Upper lobe of left lung (tissue), 6 donors: ENCODE results near the gene GLP2R. TPM values are rescaled to one million over a fixed set of nuclear protein-coding genes. Genes with fewer than 3 reads are reported as not detected.
"Not testable (repeated sequence)": the region's sequence is repeated elsewhere in the genome, so short reads cannot be mapped to it uniquely, and the experiment has no call there.

Source experiments
- ATAC-seq, 2 donors: fragments of 200-7000 bp; cut with Tn5 transposase; one replicate each; pipeline ENCODE4 v1.9.1; 2022; ENCODE audit warnings: mild to moderate bottlenecking in 2 of 2, moderate library complexity in 2 of 2; ENCODE audit not compliant: low FRiP score in 2 of 2
- DNase-seq, 2 donors: peaks; one replicate each; pipeline ENCODE4 v3.0.0-alpha.2; 2019 to 2020
- H3K27ac ChIP-seq, 4 donors: fragments of 200-600 bp; sonication (generic); one replicate each; pipeline ENCODE4 v1.5.1; 2016 to 2019
- H3K27me3 ChIP-seq, 4 donors: fragments of 200-600 bp; sonication (generic); one replicate each; pipeline ENCODE4 v1.5.1; 2017 to 2019
- H3K36me3 ChIP-seq, 4 donors: fragments of 200-600 bp; sonication (generic); one replicate each; pipeline ENCODE4 v1.5.1; 2016 to 2019
- H3K4me1 ChIP-seq, 4 donors: fragments of 200-600 bp; sonication (generic); one replicate each; pipeline ENCODE4 v1.5.1; 2018 to 2019
- H3K4me3 ChIP-seq, 4 donors: fragments of 200-600 bp; sonication (generic); one replicate each; pipeline ENCODE4 v1.5.1; 2017 to 2019; ENCODE audit warnings: mild to moderate bottlenecking in 2 of 4, moderate library complexity in 1 of 4
- H3K9me3 ChIP-seq, 4 donors: fragments of 200-600 bp; sonication (generic); one replicate each; pipeline ENCODE4 v1.5.1; 2018 to 2019
- EP300 ChIP-seq, 4 donors: sonication (generic); formaldehyde crosslinking; IDR thresholded peaks; one replicate each; pipeline ENCODE4 v1.5.1; 2017; ENCODE audit warnings: antibody characterized with exemption in 4 of 4, control low read depth in 2 of 4
- POLR2A ChIP-seq, 4 donors: fragments of 450-650 bp; IDR thresholded peaks; one replicate each; pipeline ENCODE4 v1.5.1; 2016 to 2017; ENCODE audit warnings: antibody characterized with exemption in 4 of 4, mild to moderate bottlenecking in 2 of 4
- POLR2AphosphoS5 ChIP-seq, 2 donors: sonication (generic); formaldehyde crosslinking; IDR thresholded peaks; one replicate each; pipeline ENCODE4 v1.5.1; 2017; ENCODE audit warnings: antibody characterized with exemption in 2 of 2
- WGBS, 2 donors: methylation state at CpG; one replicate each; pipeline ENCODE4 v1.1.5; 2017 to 2018; 5-methylcytosine and 5-hydroxymethylcytosine counted together
- total RNA-seq, 6 donors: library from RNA; depleted of rRNA in 4 of 6; stranded (reverse); fragments of >200 nt in 4 of 6; gene quantifications; one replicate each; pipeline versions ENCODE4 v1.1.0 to v1.2.1, GENCODE V29; 2016 to 2021
- TF ChIP-seq, protein P1 (sequence below), 6 experiments: fragments of 450-650 bp in 4 of 6; fragments of 200-600 bp in 2 of 6; sonication (generic) in 2 of 6; IDR thresholded peaks; one replicate each; pipeline ENCODE4 v1.5.1; 2016 to 2019; ENCODE audit warnings: antibody characterized with exemption in 6 of 6
- donor health status: DM: no; HTN: no; CAD: no; lungs with moderate emphysema.
- donor health status: DM: no; HTN: yes; CAD: no; lungs with severe emphysema.

The GLP2R gene, protein sequence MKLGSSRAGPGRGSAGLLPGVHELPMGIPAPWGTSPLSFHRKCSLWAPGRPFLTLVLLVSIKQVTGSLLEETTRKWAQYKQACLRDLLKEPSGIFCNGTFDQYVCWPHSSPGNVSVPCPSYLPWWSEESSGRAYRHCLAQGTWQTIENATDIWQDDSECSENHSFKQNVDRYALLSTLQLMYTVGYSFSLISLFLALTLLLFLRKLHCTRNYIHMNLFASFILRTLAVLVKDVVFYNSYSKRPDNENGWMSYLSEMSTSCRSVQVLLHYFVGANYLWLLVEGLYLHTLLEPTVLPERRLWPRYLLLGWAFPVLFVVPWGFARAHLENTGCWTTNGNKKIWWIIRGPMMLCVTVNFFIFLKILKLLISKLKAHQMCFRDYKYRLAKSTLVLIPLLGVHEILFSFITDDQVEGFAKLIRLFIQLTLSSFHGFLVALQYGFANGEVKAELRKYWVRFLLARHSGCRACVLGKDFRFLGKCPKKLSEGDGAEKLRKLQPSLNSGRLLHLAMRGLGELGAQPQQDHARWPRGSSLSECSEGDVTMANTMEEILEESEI
- total RNA-seq: 1 to 10 TPM in 2 of 6 donors, under 1 TPM in 2, not detected in 2; 0.30 to 2.0 (median 0.78) TPM

GRCh38 chr17:9825641-9826150 is at the start of gene GLP2R:
TSS of gene GLP2R (plus strand) at chr17:9825924. CDS start at chr17:9826064, 140 bp downstream.
- Histone ChIP-seq H3K9me3 (no peaks in the 10 kb centered on the region), H3K36me3 (no peaks in the 10 kb centered on the region), H3K27ac (no peak within 1 kb of the TSS), H3K4me3 (no peak within 1 kb of the TSS), H3K27me3 (no peaks in the 10 kb centered on the region), H3K4me1 (no peaks in the 10 kb centered on the region)
- TF ChIP-seq POLR2AphosphoS5 (IDR thresholded peaks at IDR 0.05): no peak
- TF ChIP-seq EP300 (IDR thresholded peaks at IDR 0.05): no peak
- TF ChIP-seq, protein P1, sequence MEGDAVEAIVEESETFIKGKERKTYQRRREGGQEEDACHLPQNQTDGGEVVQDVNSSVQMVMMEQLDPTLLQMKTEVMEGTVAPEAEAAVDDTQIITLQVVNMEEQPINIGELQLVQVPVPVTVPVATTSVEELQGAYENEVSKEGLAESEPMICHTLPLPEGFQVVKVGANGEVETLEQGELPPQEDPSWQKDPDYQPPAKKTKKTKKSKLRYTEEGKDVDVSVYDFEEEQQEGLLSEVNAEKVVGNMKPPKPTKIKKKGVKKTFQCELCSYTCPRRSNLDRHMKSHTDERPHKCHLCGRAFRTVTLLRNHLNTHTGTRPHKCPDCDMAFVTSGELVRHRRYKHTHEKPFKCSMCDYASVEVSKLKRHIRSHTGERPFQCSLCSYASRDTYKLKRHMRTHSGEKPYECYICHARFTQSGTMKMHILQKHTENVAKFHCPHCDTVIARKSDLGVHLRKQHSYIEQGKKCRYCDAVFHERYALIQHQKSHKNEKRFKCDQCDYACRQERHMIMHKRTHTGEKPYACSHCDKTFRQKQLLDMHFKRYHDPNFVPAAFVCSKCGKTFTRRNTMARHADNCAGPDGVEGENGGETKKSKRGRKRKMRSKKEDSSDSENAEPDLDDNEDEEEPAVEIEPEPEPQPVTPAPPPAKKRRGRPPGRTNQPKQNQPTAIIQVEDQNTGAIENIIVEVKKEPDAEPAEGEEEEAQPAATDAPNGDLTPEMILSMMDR (IDR thresholded peaks at IDR 0.05): no peak
- TF ChIP-seq POLR2A (IDR thresholded peaks at IDR 0.05): no peak
- no peak for DNase-seq
- no peak for ATAC-seq
- 58 to 66% methylated on average over 20 to 21 of the region's 21 CpGs for WGBS, 2 donors

- H3K4me3 ChIP-seq: no peak overlapping the region
- H3K4me1 ChIP-seq: no peaks in the 10 kb centered on the region
- H3K27me3 ChIP-seq: no peaks in the 10 kb centered on the region
- no peaks in the 10 kb centered on the region for H3K9me3 ChIP-seq
- ATAC-seq (no peak), DNase-seq (no peak)
- no peaks in the 10 kb centered on the region for H3K36me3 ChIP-seq
- no peak overlapping the region for H3K27ac ChIP-seq
- WGBS, 2 donors: 90 to 92% methylated on average over 9 of the region's 9 CpGs
- TF ChIP-seq EP300 (IDR thresholded peaks at IDR 0.05): no peak
- no peak for TF ChIP-seq POLR2AphosphoS5 (IDR thresholded peaks at IDR 0.05)
- TF ChIP-seq POLR2A (IDR thresholded peaks at IDR 0.05): no peak
- TF ChIP-seq, protein P1 (IDR thresholded peaks at IDR 0.05): no peak
These were observed 48.8 kb upstream of the GLP2R start for GRCh38 chr17:9776911-9777310.

DNA sequence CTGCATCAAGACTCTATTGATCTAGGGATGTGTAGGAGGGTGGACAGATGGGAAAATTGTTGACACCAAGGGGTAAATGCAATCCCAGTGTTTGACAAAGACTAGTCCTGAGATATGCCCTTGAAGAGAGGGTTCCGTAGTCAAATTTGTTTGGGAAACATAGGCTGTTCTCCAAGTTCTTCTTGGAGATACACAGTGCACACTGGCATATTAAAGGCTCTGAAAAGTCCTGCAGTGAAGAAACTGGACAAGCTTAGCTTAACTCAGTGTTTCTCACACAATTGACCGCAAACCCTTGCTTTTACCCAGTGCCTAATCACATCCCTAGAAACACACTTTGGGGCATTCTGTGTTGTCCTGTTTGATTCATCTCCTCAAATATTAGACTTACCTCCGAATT is 45.2 kb upstream of the GLP2R start:
- 91 to 92% methylated on average over 3 of the region's 3 CpGs for WGBS, 2 donors

GRCh38 chr17:9783050-9783449 is 42.7 kb upstream of the GLP2R start:
- no peak for DNase-seq
- no peaks in the 10 kb centered on the region for H3K36me3 ChIP-seq
- no peak for TF ChIP-seq POLR2A (IDR thresholded peaks at IDR 0.05)
- TF ChIP-seq EP300 (IDR thresholded peaks at IDR 0.05): no peak
- TF ChIP-seq, protein P1 (IDR thresholded peaks at IDR 0.05): no peak
- no peak for TF ChIP-seq POLR2AphosphoS5 (IDR thresholded peaks at IDR 0.05)
- 72 to 82% methylated on average over 4 of the region's 4 CpGs for WGBS, 2 donors
- no peaks in the 10 kb centered on the region for H3K9me3 ChIP-seq
- no peaks in the 10 kb centered on the region for H3K4me1 ChIP-seq
- H3K4me3 ChIP-seq: no peak overlapping the region
- H3K27me3 ChIP-seq: no peaks in the 10 kb centered on the region
- no peak for ATAC-seq
- no peak overlapping the region for H3K27ac ChIP-seq

More for the DNA sequence above, 45.2 kb upstream of the GLP2R start:
- Histone ChIP-seq H3K9me3 (no peaks in the 10 kb centered on the region), H3K36me3 (no peaks in the 10 kb centered on the region), H3K27ac (no peak overlapping the region), H3K4me3 (no peak overlapping the region), H3K27me3 (no peaks in the 10 kb centered on the region), H3K4me1 (no peaks in the 10 kb centered on the region)
- DNase-seq (no peak), ATAC-seq (no peak)
- no peak for TF ChIP-seq POLR2AphosphoS5 (IDR thresholded peaks at IDR 0.05)
- no peak for TF ChIP-seq POLR2A (IDR thresholded peaks at IDR 0.05)
- TF ChIP-seq, protein P1 (IDR thresholded peaks at IDR 0.05): no peak
- no peak for TF ChIP-seq EP300 (IDR thresholded peaks at IDR 0.05)

DNA sequence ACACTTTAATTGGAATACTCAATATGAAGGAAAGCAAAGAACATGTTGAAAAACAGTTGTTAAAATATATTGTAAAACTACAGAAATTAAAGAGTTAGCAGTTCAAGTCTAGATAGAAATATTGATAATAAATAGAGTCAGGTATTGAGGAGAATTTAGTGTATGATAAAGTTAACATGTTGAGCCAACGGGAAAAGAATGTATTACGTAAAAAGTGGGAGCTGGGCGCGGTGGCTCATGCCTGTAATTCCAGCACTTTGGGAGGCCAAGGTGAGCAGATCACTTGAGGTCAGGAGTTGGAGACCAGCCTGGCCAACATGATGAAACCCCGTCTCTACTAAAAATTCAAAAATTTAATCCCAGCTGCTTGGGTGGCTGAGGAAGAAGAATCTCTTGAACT is 42.3 kb upstream of the GLP2R start:
- DNase-seq, H3K27me3 ChIP-seq, H3K27ac ChIP-seq, H3K9me3 ChIP-seq, ATAC-seq, H3K36me3 ChIP-seq, H3K4me3 ChIP-seq, H3K4me1 ChIP-seq: not testable (repeated sequence)
- 72 to 86% methylated on average over 5 of the region's 5 CpGs for WGBS, 2 donors
